Activated T-cell treated with anti-CD3 and anti-CD28 coated beads, Interleukin-2, amount 50 U/mL, for 24 hours (primary cell): ENCODE results near the gene MARK3.

Experiments used
- DNase-seq: peaks from one replicate; pipeline ENCODE4 v3.0.0-alpha.2; 2020
- H3K27ac Mint-ChIP-seq: 2 replicates; pipeline ENCODE4 v1.8.0; 2020; ENCODE audit warnings: mild to moderate bottlenecking, mixed read lengths
- H3K27me3 Mint-ChIP-seq: 2 replicates; pipeline ENCODE4 v1.8.0; 2020; ENCODE audit warnings: mixed read lengths
- H3K36me3 Mint-ChIP-seq: 2 replicates; pipeline ENCODE4 v1.8.0; 2020; ENCODE audit warnings: low read depth, mixed read lengths
- H3K4me1 Mint-ChIP-seq: 2 replicates; pipeline ENCODE4 v1.8.0; 2020; ENCODE audit warnings: low read depth, mixed read lengths
- H3K4me3 Mint-ChIP-seq: 2 replicates; pipeline ENCODE4 v1.8.0; 2020; ENCODE audit warnings: mild to moderate bottlenecking, moderate library complexity, mixed read lengths
- H3K9me3 Mint-ChIP-seq: 2 replicates; pipeline ENCODE4 v1.8.0; 2020; ENCODE audit warnings: mixed read lengths

MARK3 gene

GRCh38 chr14:103396463-103396862, 11.2 kb downstream of the MARK3 start:
- no peak overlapping the region for H3K4me3 Mint-ChIP-seq
- H3K36me3 Mint-ChIP-seq: peaks cover 3% of the 10 kb centered on the region
- H3K27me3 Mint-ChIP-seq: no peaks in the 10 kb centered on the region
- no peaks in the 10 kb centered on the region for H3K9me3 Mint-ChIP-seq
- no peak overlapping the region for H3K27ac Mint-ChIP-seq
- DNase-seq: no peak
- peaks cover 79% of the 10 kb centered on the region for H3K4me1 Mint-ChIP-seq

- Mint-ChIP-seq H3K9me3 (no peaks in the 10 kb centered on the region), H3K4me3 (no peak overlapping the region), H3K27me3 (no peaks in the 10 kb centered on the region), H3K4me1 (peaks cover 82% of the 10 kb centered on the region), H3K27ac (peak overlapping the region; percentile 39), H3K36me3 (peaks cover 3% of the 10 kb centered on the region)
- no peak for DNase-seq
Measured at GRCh38 chr14:103398427-103399195, 13.4 kb downstream of the MARK3 start.

- peak overlapping the region; percentile 39 for H3K27ac Mint-ChIP-seq
- no peak for DNase-seq
- peaks cover 11% of the 10 kb centered on the region for H3K36me3 Mint-ChIP-seq
Measured at GRCh38 chr14:103400537-103400936, 15.3 kb downstream of the MARK3 start.

GRCh38 chr14:103401223-103402214, 16.3 kb downstream of the MARK3 start:
- no peaks in the 10 kb centered on the region for H3K9me3 Mint-ChIP-seq
- no peaks in the 10 kb centered on the region for H3K27me3 Mint-ChIP-seq
- H3K4me1 Mint-ChIP-seq: peaks cover 68% of the 10 kb centered on the region
- H3K27ac Mint-ChIP-seq: peak overlapping the region; percentile 88
- no peak for DNase-seq
- peak overlapping the region; percentile 35 for H3K4me3 Mint-ChIP-seq
- peaks cover 17% of the 10 kb centered on the region for H3K36me3 Mint-ChIP-seq

More at GRCh38 chr14:103400537-103400936, 15.3 kb downstream of the MARK3 start:
- Mint-ChIP-seq H3K4me1 (peaks cover 78% of the 10 kb centered on the region), H3K4me3 (no peak overlapping the region), H3K27me3 (no peaks in the 10 kb centered on the region), H3K9me3 (no peaks in the 10 kb centered on the region)

GRCh38 chr14:103402695-103403094, 17.5 kb downstream of the MARK3 start:
- H3K27me3 Mint-ChIP-seq: no peaks in the 10 kb centered on the region
- no peaks in the 10 kb centered on the region for H3K9me3 Mint-ChIP-seq
- no peak overlapping the region for H3K4me3 Mint-ChIP-seq
- H3K27ac Mint-ChIP-seq: no peak overlapping the region
- H3K36me3 Mint-ChIP-seq: peaks cover 25% of the 10 kb centered on the region
- H3K4me1 Mint-ChIP-seq: peaks cover 61% of the 10 kb centered on the region
- no peak for DNase-seq

GRCh38 chr14:103404032-103404918, 19.1 kb downstream of the MARK3 start:
- no peaks in the 10 kb centered on the region for H3K9me3 Mint-ChIP-seq
- no peak overlapping the region for H3K4me3 Mint-ChIP-seq
- H3K36me3 Mint-ChIP-seq: peaks cover 40% of the 10 kb centered on the region
- H3K4me1 Mint-ChIP-seq: peaks cover 58% of the 10 kb centered on the region
- peak overlapping the region; percentile 11 for H3K27ac Mint-ChIP-seq
- no peak for DNase-seq
- no peaks in the 10 kb centered on the region for H3K27me3 Mint-ChIP-seq

DNA sequence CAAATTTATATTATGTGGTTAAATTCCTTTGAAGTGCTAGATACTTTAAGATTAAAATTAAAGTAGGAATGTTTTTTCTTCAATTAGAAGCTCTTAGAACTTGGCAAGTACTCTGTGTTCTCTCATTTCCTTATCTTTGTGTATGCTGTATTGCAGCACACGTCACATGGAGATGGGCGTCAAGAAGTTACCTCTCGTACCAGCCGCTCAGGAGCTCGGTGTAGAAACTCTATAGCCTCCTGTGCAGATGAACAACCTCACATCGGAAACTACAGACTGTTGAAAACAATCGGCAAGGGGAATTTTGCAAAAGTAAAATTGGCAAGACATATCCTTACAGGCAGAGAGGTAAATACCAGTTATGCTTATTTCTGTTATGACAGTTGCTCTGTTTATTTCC, 19.7 kb downstream of the MARK3 start:
- Mint-ChIP-seq H3K4me3 (no peak overlapping the region), H3K9me3 (no peaks in the 10 kb centered on the region), H3K27ac (no peak overlapping the region), H3K36me3 (peaks cover 43% of the 10 kb centered on the region), H3K4me1 (peaks cover 59% of the 10 kb centered on the region), H3K27me3 (no peaks in the 10 kb centered on the region)
- no peak for DNase-seq

DNA sequence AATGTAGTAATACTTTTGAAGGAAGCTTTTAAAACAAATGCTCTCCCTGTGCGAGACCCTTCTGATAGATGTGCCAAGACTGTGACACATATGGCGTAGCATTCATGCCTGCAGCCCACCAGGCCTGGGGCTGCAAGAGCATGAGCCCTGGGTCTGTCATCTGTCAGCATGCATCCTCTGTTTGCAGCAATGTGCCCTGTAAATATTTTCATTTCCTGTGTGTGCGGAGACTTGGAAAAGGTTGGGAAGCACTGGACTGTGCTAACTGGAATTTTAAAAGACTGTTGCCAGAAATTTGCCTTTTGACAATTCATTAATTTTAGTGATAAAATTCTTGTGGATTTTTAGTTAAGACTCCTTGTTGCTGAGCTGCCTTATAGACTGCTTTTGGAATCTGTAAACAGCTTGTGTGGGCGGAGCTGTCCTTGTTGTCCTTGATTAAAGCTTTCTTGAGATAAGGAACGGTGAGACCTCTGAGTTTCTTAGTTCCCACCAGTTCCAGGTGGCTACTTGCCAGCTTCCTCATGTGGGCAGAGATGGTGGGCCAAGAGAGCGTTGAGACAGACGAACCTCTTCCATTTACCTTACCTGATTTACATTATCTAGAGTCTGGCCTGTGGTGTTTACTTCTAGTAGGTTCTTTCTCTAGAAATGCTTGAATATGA, 23.4 kb downstream of the MARK3 start:
- peaks cover 27% of the 10 kb centered on the region for H3K4me1 Mint-ChIP-seq
- H3K4me3 Mint-ChIP-seq: no peak overlapping the region
- peaks cover 70% of the 10 kb centered on the region for H3K36me3 Mint-ChIP-seq
- no peaks in the 10 kb centered on the region for H3K9me3 Mint-ChIP-seq
- H3K27me3 Mint-ChIP-seq: no peaks in the 10 kb centered on the region
- no peak overlapping the region for H3K27ac Mint-ChIP-seq
- DNase-seq: no peak

DNA sequence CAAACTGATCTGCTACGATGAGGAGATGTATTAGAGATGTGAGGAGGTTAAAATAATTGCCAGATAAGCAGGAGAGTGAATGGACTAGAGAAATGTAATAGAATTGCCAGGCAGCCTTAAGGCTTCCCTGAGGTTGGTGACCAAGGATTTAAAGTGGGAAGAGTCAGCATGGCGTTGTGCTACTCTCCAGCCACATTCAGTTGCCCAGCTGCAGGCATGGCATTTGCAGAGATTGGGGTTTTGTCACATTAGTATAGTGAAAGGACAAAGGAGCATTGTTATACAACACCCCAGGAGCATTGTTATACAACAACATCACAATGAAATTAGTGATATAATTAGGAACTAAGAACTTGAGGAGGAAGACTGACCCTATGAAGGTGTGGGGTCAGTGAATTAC, 31.7 kb downstream of the MARK3 start:
- no peak overlapping the region for H3K4me3 Mint-ChIP-seq
- H3K27me3 Mint-ChIP-seq: no peaks in the 10 kb centered on the region
- peaks cover 44% of the 10 kb centered on the region for H3K4me1 Mint-ChIP-seq
- peak overlapping the region; percentile 4 for H3K27ac Mint-ChIP-seq
- no peaks in the 10 kb centered on the region for H3K9me3 Mint-ChIP-seq
- H3K36me3 Mint-ChIP-seq: peaks cover 70% of the 10 kb centered on the region
- no peak for DNase-seq

- Mint-ChIP-seq H3K27me3 (no peaks in the 10 kb centered on the region), H3K27ac (peak overlapping the region; percentile 18), H3K4me1 (peaks cover 56% of the 10 kb centered on the region), H3K4me3 (no peak overlapping the region), H3K36me3 (peaks cover 72% of the 10 kb centered on the region), H3K9me3 (no peaks in the 10 kb centered on the region)
- no peak for DNase-seq
Measured at GRCh38 chr14:103418481-103418818, 33.2 kb downstream of the MARK3 start.

- no peak overlapping the region for H3K4me3 Mint-ChIP-seq
- no peaks in the 10 kb centered on the region for H3K27me3 Mint-ChIP-seq
- no peaks in the 10 kb centered on the region for H3K9me3 Mint-ChIP-seq
- no peak overlapping the region for H3K27ac Mint-ChIP-seq
- peaks cover 72% of the 10 kb centered on the region for H3K36me3 Mint-ChIP-seq
- peaks cover 66% of the 10 kb centered on the region for H3K4me1 Mint-ChIP-seq
- DNase-seq: no peak
Measured at GRCh38 chr14:103421556-103421955, 36.3 kb downstream of the MARK3 start.

GRCh38 chr14:103423050-103423461, 37.8 kb downstream of the MARK3 start:
- no peak for DNase-seq
- Mint-ChIP-seq H3K4me1 (peaks cover 66% of the 10 kb centered on the region), H3K36me3 (peaks cover 70% of the 10 kb centered on the region), H3K27ac (peak overlapping the region; percentile 37), H3K9me3 (no peaks in the 10 kb centered on the region), H3K4me3 (no peak overlapping the region), H3K27me3 (no peaks in the 10 kb centered on the region)

DNA sequence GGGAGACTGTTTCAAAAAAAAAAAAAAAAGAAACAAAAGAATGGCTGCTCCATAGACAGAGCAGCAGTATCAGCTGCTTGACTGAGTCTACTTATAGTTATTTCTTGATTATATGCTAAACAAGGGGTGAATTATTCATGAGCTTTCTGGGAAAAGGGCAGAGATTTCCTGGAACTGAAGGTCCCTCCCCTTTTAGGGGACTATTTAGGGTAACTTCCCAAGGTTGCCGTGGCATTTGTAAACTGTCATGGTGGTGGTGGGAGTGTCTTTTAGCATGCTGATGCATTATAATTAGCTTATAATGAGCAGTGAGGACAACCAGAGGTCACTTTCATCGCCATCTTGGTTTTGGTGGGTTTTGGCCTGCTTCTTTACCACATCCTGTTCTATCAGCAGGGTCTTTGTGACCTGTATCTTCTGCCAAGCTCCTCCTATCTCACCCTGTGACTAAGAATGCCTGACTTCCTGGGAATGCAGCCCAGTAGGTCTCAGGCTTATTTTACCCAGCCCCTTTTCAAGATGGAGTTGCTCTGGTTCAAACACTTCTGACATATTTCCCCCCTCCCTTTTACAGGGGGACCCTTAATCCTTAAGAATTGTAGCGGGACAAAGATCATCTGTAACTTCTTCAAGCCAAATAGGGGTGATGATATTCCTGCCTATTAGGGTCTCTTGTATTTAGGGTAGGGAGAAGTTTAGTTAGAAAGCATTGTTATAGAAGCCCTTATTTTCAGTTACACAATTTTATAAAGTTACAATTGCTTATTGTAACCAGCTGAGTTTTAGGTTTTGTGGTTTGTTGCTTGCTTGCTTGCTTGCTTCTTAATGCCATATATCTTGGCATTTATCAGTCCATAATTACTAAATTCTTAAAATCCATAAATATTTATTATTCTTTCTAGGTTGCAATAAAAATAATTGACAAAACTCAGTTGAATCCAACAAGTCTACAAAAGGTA, 42.5 kb downstream of the MARK3 start:
- Mint-ChIP-seq H3K36me3 (peaks cover 66% of the 10 kb centered on the region), H3K27ac (peak overlapping the region; percentile 93), H3K9me3 (no peaks in the 10 kb centered on the region), H3K4me1 (peaks cover 66% of the 10 kb centered on the region), H3K27me3 (no peaks in the 10 kb centered on the region), H3K4me3 (no peak overlapping the region)
- no peak for DNase-seq
